Effector memory CD8-positive, alpha-beta T cell (primary cell): Measurements from ENCODE around the gene DNAJB6.

Experiments
- ATAC-seq: fragments of 150-1000 bp; cut with Tn5 transposase; replicated peaks from 2 replicates; pipeline ENCODE4 v1.10.0; 2021; ENCODE audit warnings: mild to moderate bottlenecking, moderate library complexity
- DNase-seq, 3 experiments: peaks; one replicate each; pipeline ENCODE4 v3.0.0; 2021
- H3K27ac Mint-ChIP-seq, 2 donors: one replicate each; pipeline ENCODE4 v1.8.0; 2022; ENCODE audit warnings: mild to moderate bottlenecking in 2 of 2, mixed read lengths in 2 of 2, moderate library complexity in 2 of 2
- H3K27me3 Mint-ChIP-seq, 2 donors: one replicate each; pipeline ENCODE4 v1.8.0; 2022; ENCODE audit warnings: mixed read lengths in 2 of 2
- H3K36me3 Mint-ChIP-seq: one replicate; pipeline ENCODE4 v1.8.0; 2022; ENCODE audit warnings: mild to moderate bottlenecking, moderate library complexity, mixed read lengths; ENCODE audit not compliant: insufficient read depth
- H3K4me1 Mint-ChIP-seq, 2 donors: one replicate each; pipeline ENCODE4 v1.8.0; 2022; ENCODE audit warnings: low read depth in 2 of 2, mixed read lengths in 2 of 2
- H3K4me3 Mint-ChIP-seq, 2 donors: one replicate each; pipeline ENCODE4 v1.8.0; 2022; ENCODE audit warnings: mild to moderate bottlenecking in 2 of 2, mixed read lengths in 2 of 2, moderate library complexity in 2 of 2
- H3K9me3 Mint-ChIP-seq, 2 donors: one replicate each; pipeline ENCODE4 v1.8.0; 2022; ENCODE audit warnings: mixed read lengths in 2 of 2

The DNAJB6 gene

GRCh38 chr7:157416011-157416410 lies 79.2 kb downstream of the DNAJB6 start:
- Mint-ChIP-seq H3K36me3 (peaks cover 29% of the 10 kb centered on the region), H3K4me1 (peaks cover 6 to 15% of the 10 kb centered on the region in 2 donors), H3K9me3 (no peaks in the 10 kb centered on the region), H3K4me3 (no peak overlapping the region), H3K27ac (peak overlapping the region in 1 of 2 donors; percentile 46), H3K27me3 (no peaks in the 10 kb centered on the region)
- ATAC-seq, result no peak
- DNase-seq, result no peak

DNA sequence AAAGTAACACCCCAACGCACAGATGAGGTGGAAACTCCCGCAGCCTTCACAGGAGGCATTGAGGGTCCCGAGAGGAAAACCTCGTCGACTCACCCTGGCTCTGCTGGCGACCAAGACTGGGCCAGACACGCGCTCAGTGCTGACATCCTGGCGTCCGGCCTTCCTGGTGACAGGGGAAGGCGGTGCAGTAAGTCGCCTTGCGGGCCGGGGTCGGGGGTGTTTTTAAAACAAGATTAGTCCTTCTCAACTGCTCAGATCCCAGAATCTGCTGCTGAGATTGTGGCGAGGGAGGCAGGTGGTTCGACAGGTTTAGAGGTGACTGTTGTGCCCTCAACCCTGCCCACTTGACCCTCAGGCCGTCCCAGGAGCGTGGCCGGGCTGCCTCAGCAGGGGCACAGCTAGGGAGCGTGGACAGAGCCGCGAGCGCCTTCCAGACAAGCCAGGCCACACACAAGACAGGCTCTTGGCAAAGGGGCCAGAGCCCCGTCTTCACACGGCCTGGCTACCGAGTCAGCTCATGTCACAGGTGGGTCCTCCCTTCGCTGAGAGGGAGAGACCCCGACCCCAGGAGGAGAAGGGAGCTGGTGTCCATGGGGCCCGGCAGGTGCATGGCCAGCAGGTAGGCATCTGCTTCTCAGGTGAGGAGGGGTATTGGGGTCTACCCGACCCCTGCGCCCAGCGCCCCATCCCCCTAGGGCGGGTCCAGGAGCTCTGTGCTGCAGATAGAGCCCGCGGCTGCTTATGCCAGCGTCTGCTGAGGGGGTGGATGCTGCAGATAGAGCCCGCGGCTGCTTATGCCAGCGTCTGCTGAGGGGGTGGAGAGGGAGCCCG lies 81.6 kb downstream of the DNAJB6 start:
- ATAC-seq, result no peak
- H3K36me3 Mint-ChIP-seq, result peaks cover 30% of the 10 kb centered on the region
- peaks cover 0 to 5% of the 10 kb centered on the region in 2 donors for H3K4me1 Mint-ChIP-seq
- H3K9me3 Mint-ChIP-seq, result no peaks in the 10 kb centered on the region
- H3K27ac Mint-ChIP-seq, result peak overlapping the region in 1 of 2 donors; percentile 32
- H3K27me3 Mint-ChIP-seq, result no peaks in the 10 kb centered on the region
- no peak overlapping the region for H3K4me3 Mint-ChIP-seq
- no peak for DNase-seq

- ATAC-seq, result no peak
- no peaks in the 10 kb centered on the region for H3K9me3 Mint-ChIP-seq
- peaks cover 30% of the 10 kb centered on the region for H3K36me3 Mint-ChIP-seq
- no peak overlapping the region for H3K4me3 Mint-ChIP-seq
- H3K27me3 Mint-ChIP-seq, result no peaks in the 10 kb centered on the region
- H3K4me1 Mint-ChIP-seq, result peaks cover 0 to 5% of the 10 kb centered on the region in 2 donors
- H3K27ac Mint-ChIP-seq, result peak overlapping the region; percentile 32 to 44
- DNase-seq, result no peak
Measured at GRCh38 chr7:157419035-157419293, 82.2 kb downstream of the DNAJB6 start.

DNA sequence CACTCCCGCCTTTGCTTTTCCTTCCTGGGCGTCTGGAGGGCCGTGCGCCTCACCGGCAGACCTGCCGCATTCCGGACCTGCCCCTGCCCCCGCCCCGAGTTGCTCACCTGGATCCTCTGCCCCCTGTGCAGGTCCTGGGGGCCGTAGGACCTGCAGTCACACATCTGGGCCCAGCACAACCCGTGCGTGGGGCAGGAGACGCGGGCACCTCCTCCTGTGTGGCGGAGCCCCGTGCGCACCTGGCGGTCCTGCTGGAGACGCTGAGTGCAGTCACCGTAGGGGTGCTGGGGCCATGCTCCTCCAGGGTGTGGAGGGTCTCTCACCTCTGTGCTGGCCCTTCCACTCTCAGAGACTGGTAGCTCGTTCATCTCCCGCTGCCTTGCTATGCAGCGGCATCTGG lies 85.5 kb downstream of the DNAJB6 start:
- Mint-ChIP-seq H3K4me3 (no peak overlapping the region), H3K27me3 (no peaks in the 10 kb centered on the region), H3K4me1 (no peaks in the 10 kb centered on the region), H3K27ac (no peak overlapping the region), H3K36me3 (peaks cover 7% of the 10 kb centered on the region), H3K9me3 (no peaks in the 10 kb centered on the region)
- no peak for DNase-seq
- no peak for ATAC-seq

DNA sequence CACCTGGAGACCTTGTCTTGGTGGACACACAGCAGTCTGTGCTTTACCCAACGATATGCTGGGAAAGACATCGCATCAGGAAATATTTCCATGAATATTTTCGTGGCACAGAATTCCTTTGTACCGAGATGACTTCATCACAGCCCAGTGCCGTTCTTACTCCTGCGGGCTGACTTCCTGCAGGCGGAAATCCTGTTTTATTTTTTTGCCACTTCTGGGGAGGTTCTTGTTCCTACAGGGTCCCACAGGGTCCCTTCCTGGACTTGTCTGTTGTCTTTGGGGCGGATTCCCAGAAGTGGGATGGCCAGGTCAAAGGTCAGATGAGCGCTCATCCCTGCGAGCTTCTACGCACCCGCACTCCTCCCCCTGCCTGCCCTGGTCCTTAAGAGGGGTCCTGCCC lies 86.5 kb downstream of the DNAJB6 start:
- Mint-ChIP-seq H3K4me3 (no peak overlapping the region), H3K9me3 (no peaks in the 10 kb centered on the region), H3K27me3 (no peaks in the 10 kb centered on the region), H3K36me3 (peaks cover 7% of the 10 kb centered on the region), H3K4me1 (no peaks in the 10 kb centered on the region), H3K27ac (no peak overlapping the region)
- DNase-seq, result no peak
- ATAC-seq, result no peak

GRCh38 chr7:157423886-157424565 lies 87.2 kb downstream of the DNAJB6 start:
- Mint-ChIP-seq H3K27ac (no peak overlapping the region), H3K36me3 (peaks cover 7% of the 10 kb centered on the region), H3K9me3 (no peaks in the 10 kb centered on the region), H3K4me3 (no peak overlapping the region), H3K4me1 (no peaks in the 10 kb centered on the region), H3K27me3 (no peaks in the 10 kb centered on the region)
- ATAC-seq (no peak), DNase-seq (no peak)

- H3K9me3 Mint-ChIP-seq, result no peaks in the 10 kb centered on the region
- H3K27ac Mint-ChIP-seq, result no peak overlapping the region
- no peak overlapping the region for H3K4me3 Mint-ChIP-seq
- DNase-seq (no peak), ATAC-seq (no peak)
- no peaks in the 10 kb centered on the region for H3K27me3 Mint-ChIP-seq
- peaks cover 7% of the 10 kb centered on the region for H3K36me3 Mint-ChIP-seq
- no peaks in the 10 kb centered on the region for H3K4me1 Mint-ChIP-seq
Measured at GRCh38 chr7:157425137-157425731, 88.4 kb downstream of the DNAJB6 start.

GRCh38 chr7:157425761-157426160 lies 89.0 kb downstream of the DNAJB6 start:
- no peaks in the 10 kb centered on the region for H3K4me1 Mint-ChIP-seq
- ATAC-seq (no peak), DNase-seq (no peak)
- no peaks in the 10 kb centered on the region for H3K9me3 Mint-ChIP-seq
- H3K4me3 Mint-ChIP-seq, result no peak overlapping the region
- peaks cover 7% of the 10 kb centered on the region for H3K36me3 Mint-ChIP-seq
- H3K27me3 Mint-ChIP-seq, result no peaks in the 10 kb centered on the region
- H3K27ac Mint-ChIP-seq, result no peak overlapping the region

DNA sequence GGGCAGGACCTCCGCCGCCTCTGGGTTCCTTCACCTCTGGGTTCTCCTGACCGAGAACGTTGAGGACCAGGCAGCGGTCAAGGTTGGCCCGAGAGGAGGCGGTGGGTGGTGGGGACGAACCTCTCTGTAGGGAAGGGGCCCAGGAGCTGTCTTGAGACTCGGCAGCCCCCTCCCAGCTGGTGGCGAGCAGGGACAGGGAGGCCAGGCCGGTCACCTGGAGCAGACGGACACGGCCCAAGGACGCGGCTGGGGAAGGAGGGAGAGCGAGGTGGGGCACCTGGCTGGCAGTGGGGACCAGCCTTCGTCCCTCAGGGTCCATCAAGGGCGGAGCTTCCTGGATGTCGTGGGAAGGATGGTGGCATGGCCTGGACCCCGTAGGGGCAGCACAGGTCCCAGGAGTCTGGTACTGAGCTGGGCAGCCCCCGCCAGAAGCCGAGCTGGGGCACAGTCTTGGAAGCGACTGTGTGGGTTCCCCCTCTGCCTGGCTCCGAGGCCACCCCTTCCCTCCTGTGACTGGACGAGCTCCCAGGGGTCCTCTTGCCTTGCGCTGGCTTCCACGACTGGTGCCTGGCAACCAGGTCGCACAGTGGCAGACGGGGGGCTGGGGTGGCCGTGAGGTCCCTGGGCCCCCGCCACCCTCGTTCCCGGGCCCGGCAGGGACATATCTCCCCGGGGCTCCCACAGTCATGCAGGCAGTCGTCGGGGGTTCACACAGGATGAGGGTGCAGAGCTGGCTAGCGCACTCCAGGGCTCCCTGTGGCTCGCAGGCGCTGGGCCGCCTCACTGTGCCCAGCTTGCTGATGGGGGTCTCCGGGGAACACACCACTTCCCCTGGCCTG lies 89.9 kb downstream of the DNAJB6 start:
- ATAC-seq, result no peak
- Mint-ChIP-seq H3K27ac (no peak overlapping the region), H3K4me3 (no peak overlapping the region), H3K9me3 (no peaks in the 10 kb centered on the region), H3K36me3 (peaks cover 4% of the 10 kb centered on the region), H3K4me1 (no peaks in the 10 kb centered on the region), H3K27me3 (no peaks in the 10 kb centered on the region)
- no peak for DNase-seq

DNA sequence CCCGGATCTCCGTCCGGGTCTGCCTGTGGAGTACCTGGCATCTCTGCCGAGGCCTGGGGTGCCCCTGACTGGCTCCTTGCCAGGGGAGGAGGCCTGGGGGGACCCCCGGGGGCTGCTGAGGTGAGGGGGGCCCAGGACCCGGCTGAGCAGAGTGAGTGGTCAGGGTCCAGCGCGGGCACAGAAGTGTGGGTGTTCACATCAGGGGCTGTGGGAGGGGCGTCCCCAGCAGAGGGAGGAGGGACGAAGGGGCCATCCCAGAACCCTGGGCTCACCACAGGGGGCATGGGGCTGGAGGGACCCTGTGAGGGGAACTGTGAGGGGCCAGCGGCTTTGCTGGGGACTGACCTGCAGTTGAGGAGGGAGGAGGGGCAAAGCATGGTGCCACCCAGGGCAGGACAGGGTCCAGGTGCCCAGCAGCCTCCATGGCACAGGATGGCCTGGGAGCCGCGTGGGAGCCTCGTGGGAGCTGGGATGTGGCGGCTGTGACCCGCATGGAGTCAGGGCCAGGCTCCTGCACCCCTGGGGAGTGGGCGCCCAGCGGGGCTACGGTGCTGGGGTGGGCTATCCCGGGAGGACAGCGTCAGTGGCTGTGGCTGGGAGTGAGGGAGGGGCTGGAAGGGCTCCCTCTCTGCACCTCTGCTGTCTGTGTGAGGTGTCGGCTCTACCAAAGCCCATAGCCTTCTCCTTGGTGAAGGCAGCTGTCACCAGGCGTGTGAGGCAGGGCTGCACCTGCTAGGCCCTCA lies 91.2 kb downstream of the DNAJB6 start:
- H3K27ac Mint-ChIP-seq, result no peak overlapping the region
- peaks cover 1% of the 10 kb centered on the region for H3K36me3 Mint-ChIP-seq
- no peaks in the 10 kb centered on the region for H3K27me3 Mint-ChIP-seq
- no peak overlapping the region for H3K4me3 Mint-ChIP-seq
- ATAC-seq (no peak), DNase-seq (no peak)
- no peaks in the 10 kb centered on the region for H3K9me3 Mint-ChIP-seq
- peaks cover 6 to 9% of the 10 kb centered on the region in 2 donors for H3K4me1 Mint-ChIP-seq

- H3K27me3 Mint-ChIP-seq, result no peaks in the 10 kb centered on the region
- no peaks in the 10 kb centered on the region for H3K9me3 Mint-ChIP-seq
- no peak overlapping the region for H3K27ac Mint-ChIP-seq
- H3K4me1 Mint-ChIP-seq, result peaks cover 12% of the 10 kb centered on the region in 2 donors
- H3K4me3 Mint-ChIP-seq, result no peak overlapping the region
- no peak for ATAC-seq
- H3K36me3 Mint-ChIP-seq, result peaks cover 4% of the 10 kb centered on the region
- DNase-seq, result no peak
Measured at GRCh38 chr7:157428554-157428945, 91.7 kb downstream of the DNAJB6 start.

- H3K4me1 Mint-ChIP-seq, result peaks cover 12 to 13% of the 10 kb centered on the region in 2 donors
- DNase-seq (no peak), ATAC-seq (no peak)
- H3K36me3 Mint-ChIP-seq, result peaks cover 4% of the 10 kb centered on the region
- H3K9me3 Mint-ChIP-seq, result no peaks in the 10 kb centered on the region
- H3K27ac Mint-ChIP-seq, result no peak overlapping the region
- no peak overlapping the region for H3K4me3 Mint-ChIP-seq
- no peaks in the 10 kb centered on the region for H3K27me3 Mint-ChIP-seq
Measured at GRCh38 chr7:157429001-157429679, 92.3 kb downstream of the DNAJB6 start.
